Fibroblast of skin of right quadriceps (primary cell): ENCODE results near the gene TSPAN31.

ENCODE experiments used
- DNase-seq: peaks from one replicate; pipeline ENCODE4 v3.0.0-alpha.2; 2013

Gene TSPAN31

DNA sequence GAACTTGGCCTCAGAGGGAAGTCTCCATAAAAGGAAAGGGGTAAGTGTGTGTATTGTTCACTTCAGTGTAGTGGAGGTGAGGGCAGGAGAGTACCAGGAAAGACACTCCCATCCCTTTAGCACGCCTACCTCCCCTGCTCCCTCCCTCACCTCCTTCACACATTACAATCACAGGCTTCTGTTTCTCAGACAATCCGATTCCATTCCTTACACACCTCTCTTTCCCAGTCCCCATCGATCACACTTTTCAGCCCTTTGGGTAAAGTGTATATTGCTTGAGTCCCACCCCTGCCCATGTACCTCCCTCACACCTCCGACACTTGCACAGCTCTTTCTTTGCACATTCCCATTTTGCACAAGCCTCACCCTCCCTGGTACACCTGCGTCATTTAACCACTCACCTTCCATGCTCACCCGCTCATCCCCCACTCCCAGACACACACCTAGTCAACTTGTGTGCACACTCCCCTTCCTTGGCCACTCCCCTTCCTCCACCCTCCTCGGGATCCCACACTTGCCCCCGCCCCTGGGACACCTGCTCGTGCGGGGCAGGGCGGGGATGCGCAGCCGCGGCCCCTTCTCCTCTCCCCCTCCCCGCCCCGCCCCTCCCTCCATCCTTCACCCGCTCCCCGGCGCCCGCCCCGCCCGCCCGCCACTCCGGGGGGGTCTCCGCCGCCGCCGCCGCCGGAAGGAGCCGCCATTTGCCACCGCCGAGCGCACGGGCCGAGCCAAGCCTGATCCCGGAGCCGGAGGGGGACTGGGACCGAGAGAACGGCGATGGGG is 9.8 kb downstream of the TSPAN31 start, which contains the start of gene MARCHF9:
Gene MARCHF9, plus strand, starts transcription at position 693 of the 783 bp plus-strand sequence. CDS start 426 bp downstream, outside the sequence.
- no peak for DNase-seq

- DNase-seq = no peak
Measured at GRCh38 chr12:57755194-57755453, 10.3 kb downstream of the TSPAN31 start.

- DNase-seq = no peak
Measured at GRCh38 chr12:57755454-57756372, 10.9 kb downstream of the TSPAN31 start.

GRCh38 chr12:57756406-57757341 is 11.8 kb downstream of the TSPAN31 start:
- no peak for DNase-seq

GRCh38 chr12:57757771-57758170 is 12.9 kb downstream of the TSPAN31 start:
- DNase-seq = no peak

DNA sequence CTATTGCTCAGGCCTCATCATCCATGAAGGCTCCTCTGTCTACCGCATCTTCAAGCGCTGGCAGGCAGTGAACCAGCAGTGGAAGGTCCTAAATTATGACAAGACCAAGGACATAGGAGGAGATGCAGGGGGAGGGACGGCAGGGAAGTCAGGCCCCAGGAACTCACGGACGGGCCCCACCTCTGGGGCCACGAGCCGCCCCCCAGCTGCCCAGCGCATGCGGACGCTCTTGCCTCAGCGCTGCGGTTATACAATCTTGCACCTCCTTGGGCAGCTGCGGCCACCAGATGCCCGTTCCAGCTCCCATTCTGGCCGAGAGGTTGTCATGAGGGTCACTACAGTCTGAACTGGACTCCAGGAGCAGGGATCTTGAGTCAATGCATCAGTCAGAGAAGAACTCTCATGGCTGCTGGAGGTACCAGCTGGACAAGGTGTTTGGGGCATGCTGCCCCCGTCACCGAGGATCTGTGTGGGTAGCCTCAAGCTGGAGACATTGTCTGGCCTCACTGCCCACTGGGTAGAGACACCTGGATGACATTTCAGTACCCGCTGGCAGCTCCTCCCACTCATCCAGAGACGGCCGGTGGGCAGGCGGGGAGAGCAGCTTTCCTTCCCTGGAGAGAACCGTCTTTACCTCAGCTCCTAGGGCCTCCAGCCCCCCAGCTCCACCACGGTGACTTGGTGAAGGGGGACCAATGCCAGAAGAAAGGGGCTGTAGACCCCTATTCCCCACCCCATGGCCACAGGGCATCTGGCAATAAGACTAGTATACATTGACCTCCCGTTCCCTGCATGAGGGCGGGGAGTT is 13.9 kb downstream of the TSPAN31 start:
- no peak for DNase-seq

DNA sequence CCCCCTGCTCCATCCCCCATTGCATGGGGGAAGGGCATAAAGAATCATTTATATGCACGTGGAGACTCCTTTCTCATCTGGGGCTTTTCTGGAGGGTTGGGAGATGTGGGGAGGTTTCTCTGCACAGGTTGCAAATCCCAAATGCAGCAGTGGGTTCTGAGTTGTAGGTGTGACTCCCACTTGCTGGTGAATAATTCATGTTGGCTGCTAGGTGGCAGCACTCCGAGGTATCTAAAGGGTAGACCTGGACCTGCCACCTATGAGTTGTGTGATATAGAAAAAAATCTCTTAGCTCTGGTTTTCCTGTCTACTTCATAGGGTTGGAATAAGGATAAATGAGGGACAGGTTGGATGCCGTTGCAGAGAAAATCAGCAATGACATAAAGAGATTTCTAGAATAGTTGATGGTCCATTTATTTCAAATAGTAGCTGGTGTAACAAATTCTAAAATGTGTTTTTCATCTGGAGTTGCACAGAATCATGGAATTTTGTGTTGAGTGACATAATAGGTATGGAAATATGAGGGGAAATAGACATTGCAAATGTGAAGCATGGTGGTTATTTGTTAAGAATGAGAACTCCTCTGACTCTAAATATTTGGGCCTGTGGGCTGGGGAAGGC is 14.6 kb downstream of the TSPAN31 start:
- no peak for DNase-seq

DNA sequence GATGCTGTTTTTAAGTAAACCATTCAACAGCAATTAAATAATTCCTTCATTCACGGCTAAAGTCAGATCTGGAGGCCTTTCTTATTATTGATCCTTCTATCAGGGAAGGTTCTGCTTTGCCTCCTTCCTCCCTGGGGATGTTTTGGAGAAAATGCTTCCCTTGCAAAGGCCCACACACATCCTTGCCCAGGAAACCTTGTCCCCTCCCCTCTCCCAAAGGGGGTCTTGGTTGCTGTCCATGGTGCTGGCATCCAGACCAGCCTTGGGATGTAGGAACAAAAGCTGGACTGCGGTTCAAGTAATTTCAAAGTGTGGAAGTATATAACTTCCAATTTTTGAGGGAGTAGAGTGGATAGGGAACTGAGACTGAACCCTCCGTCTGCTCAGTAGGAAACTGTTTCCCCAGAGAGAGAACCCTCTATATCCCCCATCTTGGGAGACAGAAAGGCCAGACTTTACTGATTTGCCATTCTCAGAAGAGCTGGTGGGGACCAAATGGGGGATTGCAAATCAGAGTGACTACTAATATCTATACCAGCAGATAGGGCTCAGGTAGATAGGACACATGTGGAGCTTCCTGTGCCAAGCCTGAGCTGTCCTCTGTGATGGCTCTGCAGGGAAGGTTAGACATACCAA is 15.6 kb downstream of the TSPAN31 start:
- DNase-seq = no peak

- no peak for DNase-seq
Measured at GRCh38 chr12:57761391-57761998, 16.7 kb downstream of the TSPAN31 start.

GRCh38 chr12:57762463-57762862 is 17.6 kb downstream of the TSPAN31 start:
- no peak for DNase-seq

- no peak for DNase-seq
Measured at GRCh38 chr12:57763881-57764661, 19.2 kb downstream of the TSPAN31 start.

GRCh38 chr12:57764662-57765002 is 19.8 kb downstream of the TSPAN31 start:
- DNase-seq = no peak

DNA sequence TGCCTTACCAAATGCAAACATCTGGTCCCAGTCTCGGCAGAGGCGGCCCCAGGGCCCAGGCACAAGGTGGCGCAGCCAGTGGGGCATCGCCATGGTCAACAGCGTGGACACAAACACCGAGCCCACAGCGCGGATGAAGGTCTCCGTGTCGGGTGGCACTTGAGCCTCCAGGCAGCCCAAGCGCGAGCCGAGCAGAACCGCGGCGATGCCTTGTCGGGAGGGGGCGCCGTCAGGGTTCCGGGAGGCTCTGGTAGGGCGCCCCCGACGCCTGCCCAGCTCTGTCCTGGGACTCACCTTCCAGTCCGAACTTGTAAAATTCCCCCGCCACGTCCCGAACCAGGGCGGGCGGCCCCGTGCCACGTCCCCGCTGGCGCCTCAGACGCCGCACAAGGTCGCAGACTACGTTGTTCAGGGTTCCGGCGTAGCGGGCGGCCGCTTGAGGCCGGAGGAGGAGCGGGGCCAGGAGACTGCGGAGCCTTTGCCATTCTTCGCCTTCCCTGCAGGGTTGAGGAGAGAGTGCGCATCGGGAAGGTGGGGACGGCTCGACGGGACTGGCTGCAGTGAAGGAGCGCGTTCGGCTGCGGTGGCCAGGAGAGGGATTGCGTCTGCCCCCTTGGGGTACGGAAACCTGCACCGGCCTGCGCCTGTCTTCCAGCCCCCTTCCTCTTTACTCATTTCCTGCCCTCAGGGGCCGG is 20.3 kb downstream of the TSPAN31 start:
- DNase-seq = peak; percentile 25

- no peak for DNase-seq
Measured at GRCh38 chr12:57765698-57766463, 21.0 kb downstream of the TSPAN31 start.

DNA sequence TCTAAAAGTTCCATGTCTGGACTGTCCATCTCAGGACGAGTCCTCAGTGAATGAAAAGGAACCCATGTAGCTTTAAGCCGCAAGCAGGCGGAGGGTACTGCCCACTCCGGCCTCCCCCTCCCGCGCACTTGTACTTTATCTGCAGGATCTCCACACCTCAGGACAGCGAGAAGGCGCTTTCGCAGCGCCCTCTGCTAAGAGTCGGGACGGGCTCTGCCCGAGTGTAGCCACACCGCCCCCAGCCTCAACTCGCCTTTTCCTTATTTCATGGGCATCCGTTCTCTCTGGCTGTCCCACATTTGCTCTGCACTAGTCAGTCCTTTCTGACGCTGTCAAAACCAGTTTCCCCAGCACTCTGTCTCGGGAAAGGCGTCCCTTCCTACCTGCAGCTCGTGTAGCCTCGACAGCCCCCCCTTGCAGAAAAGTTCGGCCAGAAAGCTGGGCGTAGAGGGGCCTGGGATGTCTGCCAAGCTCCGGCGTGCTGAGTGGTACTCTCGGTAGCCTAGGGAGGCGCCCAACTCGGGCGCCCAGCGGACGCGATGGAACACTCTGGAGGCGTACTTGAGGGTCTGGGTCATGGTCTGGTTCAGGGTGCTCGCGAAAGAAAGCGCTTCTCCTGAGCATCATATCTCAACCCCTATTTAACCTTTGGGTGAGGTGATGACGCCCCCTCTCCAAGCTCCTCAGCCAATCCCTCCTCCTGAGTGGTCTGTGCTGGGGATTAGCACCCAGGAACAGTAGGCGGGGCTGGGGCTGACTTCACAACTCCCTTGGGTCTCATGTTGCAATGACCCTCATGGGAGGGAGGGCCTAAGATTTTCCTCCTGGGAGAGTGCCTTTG is 21.8 kb downstream of the TSPAN31 start, which contains the start of gene CYP27B1:
Gene CYP27B1, minus strand, starts transcription at position 615 of the 841 bp plus-strand sequence. Its CDS starts 37 bp downstream, at position 578.
- DNase-seq = no peak

DNA sequence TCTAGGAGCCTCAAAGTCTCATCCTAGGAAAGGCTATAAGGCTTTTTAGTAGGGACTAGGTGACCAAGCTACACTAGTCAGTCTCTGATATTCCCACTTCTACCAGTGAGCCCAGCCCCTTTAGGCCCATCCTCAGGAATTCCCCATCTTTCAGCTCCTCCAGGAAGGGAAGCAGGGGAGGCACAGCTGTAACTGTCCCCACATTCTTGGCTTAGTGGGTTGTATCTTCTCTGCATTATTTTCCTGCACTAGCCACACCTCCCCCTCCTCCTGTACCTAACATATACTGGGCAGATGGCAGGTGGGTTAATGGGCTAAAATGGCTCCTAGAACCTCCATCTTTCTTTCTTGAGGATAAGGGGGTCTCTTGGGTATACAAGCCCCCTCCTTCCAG is 22.5 kb downstream of the TSPAN31 start:
- DNase-seq = no peak

DNA sequence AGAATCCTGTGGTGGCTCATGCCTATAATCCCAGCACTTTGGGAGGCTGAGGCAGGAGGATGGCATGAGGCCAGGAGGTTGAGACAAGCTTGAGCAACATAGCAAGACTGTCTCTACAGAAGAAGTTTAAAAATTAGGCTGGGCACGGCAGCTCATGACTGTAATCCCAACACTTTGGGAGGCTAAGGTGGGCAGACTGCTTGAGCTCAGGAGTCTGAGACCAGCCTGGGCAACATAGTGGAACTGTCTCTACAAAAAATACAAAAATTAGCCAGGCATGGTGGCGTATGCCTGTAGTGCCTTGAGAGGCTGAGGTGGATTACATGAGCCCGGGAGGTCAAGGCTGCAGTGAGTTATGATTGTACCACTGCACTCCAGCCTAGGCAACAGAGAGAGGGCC is 23.0 kb downstream of the TSPAN31 start:
- no peak for DNase-seq
